ENCODE data around the gene PSMB7.

Gene PSMB7

DNA sequence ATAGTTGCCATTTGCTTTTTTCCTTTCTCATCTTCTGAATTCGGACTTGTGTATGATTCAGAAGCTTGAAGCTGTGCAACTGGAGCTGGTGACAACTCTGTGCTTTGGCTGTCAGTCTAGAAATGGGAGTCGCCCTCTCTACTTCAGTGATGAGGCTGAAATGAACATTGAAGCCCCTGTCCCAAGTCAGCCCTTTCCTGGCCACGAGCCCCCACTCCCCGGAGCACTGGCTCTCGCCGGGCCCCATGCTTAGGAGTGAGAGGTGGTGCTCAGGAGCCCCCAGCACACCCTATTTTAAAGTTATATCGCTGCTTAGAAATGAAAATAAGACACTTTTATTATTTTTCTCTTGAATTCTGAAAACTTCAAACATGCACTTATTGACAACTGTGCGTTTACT lies 66.0 kb downstream of the PSMB7 start:
- H3K36me3 Mint-ChIP-seq (ENCODE audit: low read depth): peaks cover 100% of the 10 kb centered on the region
- no peak overlapping the region for H3K4me3 Mint-ChIP-seq
- peaks cover 4% of the 10 kb centered on the region for H3K4me1 Mint-ChIP-seq (ENCODE audit: low read depth)
- no peak overlapping the region for H3K27ac Mint-ChIP-seq
- intact Hi-C loops (cut with micrococcal nuclease): no loop called here
- H3K9me3 Mint-ChIP-seq: no peaks in the 10 kb centered on the region
- no peaks in the 10 kb centered on the region for H3K27me3 Mint-ChIP-seq

DNA sequence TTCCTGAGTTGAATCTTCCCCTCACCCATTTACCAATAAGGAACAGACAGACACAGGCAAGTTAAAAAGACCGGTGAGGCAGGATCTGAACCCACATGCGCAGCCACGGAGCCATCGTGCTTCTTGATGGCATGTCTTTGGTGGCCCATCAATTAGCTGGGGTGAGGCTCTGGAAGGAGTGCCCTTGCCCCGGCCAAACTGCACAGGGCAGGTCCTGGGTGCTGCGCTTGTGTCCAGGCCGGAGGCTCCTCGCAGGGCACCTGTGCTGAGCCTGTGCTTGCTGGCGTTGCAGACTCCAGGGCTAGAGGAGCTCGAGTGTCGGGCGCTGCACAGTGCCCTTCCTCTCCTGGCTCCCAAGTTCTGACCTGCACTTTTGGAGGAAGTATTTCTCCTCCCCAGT lies 66.4 kb downstream of the PSMB7 start:
- H3K27me3 Mint-ChIP-seq: no peaks in the 10 kb centered on the region

DNA sequence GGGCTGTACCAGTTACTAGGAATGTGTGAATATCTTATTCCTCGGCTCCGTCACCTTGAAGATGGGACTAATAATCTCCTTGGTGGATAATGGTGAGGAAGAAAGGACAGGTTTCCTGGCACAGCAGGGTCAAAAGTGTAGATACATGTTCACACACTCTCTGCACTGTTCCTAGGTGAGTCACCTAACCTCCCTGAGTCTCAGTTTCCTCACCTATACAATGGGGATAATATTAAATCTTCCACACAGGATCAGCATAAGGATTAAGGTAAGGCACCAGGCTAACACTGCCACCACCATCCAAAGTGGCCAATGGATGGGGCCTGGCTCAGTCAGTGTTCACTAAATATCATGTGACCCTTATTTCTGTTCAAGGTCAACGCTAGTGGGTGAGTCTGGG lies 66.9 kb downstream of the PSMB7 start:
- intact Hi-C loops (cut with micrococcal nuclease): no loop called here
- Mint-ChIP-seq H3K4me3 (no peak overlapping the region), H3K4me1 (ENCODE audit: low read depth) (no peaks in the 10 kb centered on the region), H3K36me3 (ENCODE audit: low read depth) (peaks cover 100% of the 10 kb centered on the region), H3K9me3 (no peaks in the 10 kb centered on the region), H3K27me3 (no peaks in the 10 kb centered on the region), H3K27ac (no peak overlapping the region)

More for the DNA sequence above, 66.4 kb downstream of the PSMB7 start:
- Mint-ChIP-seq H3K27ac (no peak overlapping the region), H3K4me1 (ENCODE audit: low read depth) (no peaks in the 10 kb centered on the region), H3K36me3 (ENCODE audit: low read depth) (peaks cover 100% of the 10 kb centered on the region), H3K9me3 (no peaks in the 10 kb centered on the region), H3K4me3 (no peak overlapping the region)
- intact Hi-C loops (cut with micrococcal nuclease): no loop called here

DNA sequence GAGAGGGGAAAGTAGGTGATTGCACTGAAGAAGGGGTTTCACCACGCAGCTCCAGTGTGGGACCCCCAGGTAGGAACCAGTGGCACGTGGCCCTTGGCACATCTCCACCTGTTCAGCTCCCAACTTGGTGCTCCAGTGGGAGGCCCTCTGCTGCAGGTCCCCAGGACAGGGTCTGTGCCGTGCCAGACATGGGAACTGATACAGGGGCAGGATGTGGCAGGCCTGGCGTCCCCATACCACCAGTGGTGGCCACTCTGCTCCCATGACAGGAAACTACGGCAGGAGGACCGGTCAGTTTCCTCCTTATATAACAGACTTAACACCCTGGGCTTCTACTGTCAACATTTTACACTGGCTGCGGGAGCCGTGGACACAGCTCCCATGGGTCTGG lies 67.3 kb downstream of the PSMB7 start:
- no peak overlapping the region for H3K27ac Mint-ChIP-seq
- no peaks in the 10 kb centered on the region for H3K4me1 Mint-ChIP-seq (ENCODE audit: low read depth)
- H3K9me3 Mint-ChIP-seq: no peaks in the 10 kb centered on the region
- no peak overlapping the region for H3K4me3 Mint-ChIP-seq
- intact Hi-C loops (cut with micrococcal nuclease): no loop called here
- H3K27me3 Mint-ChIP-seq: no peaks in the 10 kb centered on the region
- peaks cover 100% of the 10 kb centered on the region for H3K36me3 Mint-ChIP-seq (ENCODE audit: low read depth)

DNA sequence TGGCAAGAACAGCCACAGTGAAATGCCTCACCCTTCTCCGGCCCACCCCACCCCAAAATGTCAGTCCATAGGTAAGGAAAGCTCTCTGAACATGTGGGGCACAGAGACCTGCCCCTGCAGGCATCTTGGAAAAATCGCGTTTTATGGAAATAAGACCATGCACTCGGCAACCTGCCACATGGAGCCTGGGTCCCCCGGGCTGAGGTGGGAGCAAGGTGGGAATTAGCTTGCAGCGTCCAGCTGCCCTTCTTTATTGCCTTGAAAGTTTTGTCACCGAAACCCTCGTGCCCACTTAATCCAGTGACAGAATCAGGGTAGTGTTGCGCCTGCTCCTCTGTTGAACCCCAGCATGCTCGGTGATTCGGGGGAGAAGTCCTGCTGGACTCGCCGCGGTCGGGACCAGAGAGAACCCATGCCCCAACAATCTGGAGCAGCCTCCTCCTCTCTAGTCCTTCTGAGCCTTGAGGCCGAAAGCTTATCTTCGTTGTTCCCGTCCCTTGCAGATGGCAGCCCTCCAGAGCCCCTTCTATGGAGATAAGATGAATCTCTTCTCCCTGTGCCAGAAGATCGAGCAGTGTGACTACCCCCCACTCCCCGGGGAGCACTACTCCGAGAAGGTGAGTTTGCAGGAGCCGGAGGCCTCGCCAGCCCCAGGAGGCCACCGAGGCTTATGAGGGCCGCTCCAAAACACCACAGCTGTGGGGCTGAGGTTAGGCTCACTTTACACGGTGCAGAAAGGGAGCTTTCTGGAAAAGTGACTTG lies 67.9 kb downstream of the PSMB7 start:
- intact Hi-C loops (cut with micrococcal nuclease): no loop called here
- H3K27me3 Mint-ChIP-seq: no peaks in the 10 kb centered on the region
- no peaks in the 10 kb centered on the region for H3K4me1 Mint-ChIP-seq (ENCODE audit: low read depth)
- no peak overlapping the region for H3K4me3 Mint-ChIP-seq
- H3K36me3 Mint-ChIP-seq (ENCODE audit: low read depth): peaks cover 100% of the 10 kb centered on the region
- no peaks in the 10 kb centered on the region for H3K9me3 Mint-ChIP-seq
- H3K27ac Mint-ChIP-seq: peak overlapping the region; percentile 8

DNA sequence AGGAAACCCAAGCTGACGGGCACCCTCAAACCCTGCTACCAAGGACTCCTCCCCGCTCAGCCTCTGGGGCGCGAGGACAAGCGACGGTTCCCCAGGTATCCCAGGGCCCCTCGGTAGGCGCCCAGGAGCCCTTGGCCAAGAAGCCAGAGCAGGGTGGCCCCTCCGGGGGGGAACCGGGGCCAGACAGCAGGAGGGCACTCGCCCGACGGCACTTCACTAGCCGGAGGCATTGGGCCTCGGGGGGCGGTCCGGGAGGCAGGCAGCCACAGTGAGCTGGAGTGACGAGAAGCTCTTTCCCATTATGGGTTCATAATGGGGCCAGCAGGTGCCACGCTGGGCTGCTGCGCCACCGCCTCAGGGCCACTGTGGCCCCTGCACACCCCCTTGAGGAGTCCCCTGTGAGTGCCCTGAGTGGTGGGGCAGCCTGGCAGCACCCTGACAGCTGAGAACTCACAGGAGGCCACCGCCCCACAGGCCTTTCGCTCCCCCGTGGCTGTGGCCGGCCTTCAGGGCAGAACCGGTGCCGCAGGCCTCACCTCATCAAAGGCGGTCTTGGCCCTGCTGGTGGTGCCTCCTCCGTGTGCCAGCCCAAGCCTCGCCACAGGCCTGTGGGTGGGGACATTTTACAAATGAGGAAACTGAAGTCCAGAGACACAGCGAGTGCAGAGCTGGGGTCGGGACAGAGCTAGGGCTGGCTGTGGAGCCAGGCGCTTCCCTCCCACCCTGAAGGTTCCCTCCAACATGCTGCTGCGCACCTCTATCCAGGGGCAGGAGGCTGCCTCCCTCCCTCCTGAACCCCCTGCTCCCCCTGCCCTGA lies 68.7 kb downstream of the PSMB7 start:
- H3K4me3 Mint-ChIP-seq: no peak overlapping the region
- peak overlapping the region; percentile 28 for H3K27ac Mint-ChIP-seq
- no peaks in the 10 kb centered on the region for H3K9me3 Mint-ChIP-seq
- intact Hi-C loops (cut with micrococcal nuclease): no loop called here
- peaks cover 100% of the 10 kb centered on the region for H3K36me3 Mint-ChIP-seq (ENCODE audit: low read depth)
- H3K27me3 Mint-ChIP-seq: no peaks in the 10 kb centered on the region
- H3K4me1 Mint-ChIP-seq (ENCODE audit: low read depth): peaks cover 4% of the 10 kb centered on the region

DNA sequence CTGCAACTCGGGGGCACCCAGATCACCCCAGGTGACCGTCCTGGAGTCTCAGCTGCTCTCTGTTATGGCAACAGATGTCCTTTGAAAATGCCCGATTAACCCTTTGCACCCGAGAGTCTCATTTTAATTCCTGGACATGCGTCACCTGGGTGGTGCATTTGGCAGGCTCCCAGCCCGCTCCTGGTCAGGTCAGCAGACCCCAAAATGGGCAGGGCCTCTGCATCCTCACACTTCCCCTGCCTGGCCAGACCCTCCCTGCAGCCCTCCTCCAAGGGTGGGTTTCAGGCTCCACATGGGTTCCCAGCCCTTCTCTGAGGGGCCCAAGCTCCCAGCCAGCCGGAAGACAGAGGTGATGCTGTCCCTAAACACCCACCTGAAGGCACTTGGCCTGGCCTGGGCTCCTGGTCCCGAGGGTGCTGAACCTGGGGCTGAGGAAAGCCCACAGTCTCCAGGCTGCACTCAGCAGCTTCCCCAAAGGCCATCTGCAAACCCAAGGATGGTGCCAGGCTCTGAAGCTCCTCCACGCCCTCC lies 69.4 kb downstream of the PSMB7 start:
- H3K4me1 Mint-ChIP-seq (ENCODE audit: low read depth): peaks cover 8% of the 10 kb centered on the region

DNA sequence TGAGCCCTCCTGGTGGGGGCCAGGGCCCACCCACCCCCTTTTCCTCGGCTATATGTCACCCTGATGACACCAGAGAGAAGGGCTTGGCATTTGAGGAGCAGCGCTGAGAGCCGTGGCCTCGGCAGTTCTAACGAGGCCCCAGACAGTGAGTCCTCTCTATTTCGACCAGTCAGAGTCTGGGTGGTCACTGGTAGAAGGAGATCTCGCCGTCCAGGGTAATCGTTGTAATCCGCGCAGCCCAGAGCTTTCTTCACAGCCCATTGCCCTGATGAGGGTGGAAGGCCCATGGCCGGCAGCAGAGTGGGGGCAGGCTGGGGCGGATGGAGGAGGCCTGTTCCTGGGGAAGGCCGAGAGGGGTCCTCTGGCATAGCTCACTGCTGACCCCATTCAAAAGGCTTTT lies 70.2 kb downstream of the PSMB7 start:
- H3K27ac Mint-ChIP-seq: peak overlapping the region; percentile 7
- intact Hi-C loops (cut with micrococcal nuclease): no loop called here
- H3K27me3 Mint-ChIP-seq: no peaks in the 10 kb centered on the region
- H3K9me3 Mint-ChIP-seq: no peaks in the 10 kb centered on the region
- H3K4me1 Mint-ChIP-seq (ENCODE audit: low read depth): peaks cover 8% of the 10 kb centered on the region
- H3K4me3 Mint-ChIP-seq: no peak overlapping the region
- peaks cover 100% of the 10 kb centered on the region for H3K36me3 Mint-ChIP-seq (ENCODE audit: low read depth)

More for the DNA sequence above, 69.4 kb downstream of the PSMB7 start:
- Mint-ChIP-seq H3K36me3 (ENCODE audit: low read depth) (peaks cover 100% of the 10 kb centered on the region), H3K27ac (peak overlapping the region; percentile 28), H3K4me3 (no peak overlapping the region), H3K27me3 (no peaks in the 10 kb centered on the region), H3K9me3 (no peaks in the 10 kb centered on the region)
- intact Hi-C loops (cut with micrococcal nuclease): no loop called here

DNA sequence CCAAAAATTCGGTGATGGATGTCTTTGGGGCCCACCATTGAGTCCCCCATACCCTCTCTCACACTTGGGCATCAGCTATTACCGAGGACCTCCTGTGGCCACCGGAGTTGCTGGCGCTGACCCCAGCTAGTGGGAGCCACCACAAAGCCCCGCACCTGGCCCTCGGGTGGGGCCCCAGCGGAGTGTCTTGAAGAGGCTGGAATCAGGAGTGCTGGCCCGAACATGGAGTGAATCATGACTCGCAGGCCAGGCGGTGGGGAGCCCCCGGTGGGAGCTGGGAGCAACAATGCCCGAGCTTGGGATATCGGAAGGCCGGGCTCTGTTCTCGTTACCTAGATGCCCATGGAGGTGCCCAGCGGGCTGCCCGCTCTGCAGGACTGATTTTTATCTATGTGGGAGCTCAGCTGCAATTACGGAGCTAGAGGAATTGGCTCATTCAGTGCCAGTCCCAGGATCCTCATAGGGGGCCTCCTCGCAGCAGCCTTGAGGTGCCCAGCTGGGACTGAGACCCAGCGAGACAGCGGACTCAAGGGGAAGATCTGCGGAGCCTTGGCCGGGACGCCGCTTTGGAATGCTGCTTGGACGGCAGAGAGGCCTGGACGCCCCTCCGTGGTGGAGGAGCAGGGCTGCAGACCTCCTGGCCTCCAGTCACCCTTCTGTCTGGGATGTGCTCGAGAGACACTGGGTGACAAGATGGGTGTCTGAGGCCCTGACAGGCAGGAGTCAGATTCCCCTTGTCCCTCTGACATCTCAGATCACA lies 70.8 kb downstream of the PSMB7 start:
- Mint-ChIP-seq H3K27ac (peak overlapping the region; percentile 7), H3K4me3 (no peak overlapping the region), H3K36me3 (ENCODE audit: low read depth) (peaks cover 100% of the 10 kb centered on the region), H3K4me1 (ENCODE audit: low read depth) (peaks cover 8% of the 10 kb centered on the region), H3K27me3 (no peaks in the 10 kb centered on the region), H3K9me3 (no peaks in the 10 kb centered on the region)
- intact Hi-C loops (cut with micrococcal nuclease): no loop called here

DNA sequence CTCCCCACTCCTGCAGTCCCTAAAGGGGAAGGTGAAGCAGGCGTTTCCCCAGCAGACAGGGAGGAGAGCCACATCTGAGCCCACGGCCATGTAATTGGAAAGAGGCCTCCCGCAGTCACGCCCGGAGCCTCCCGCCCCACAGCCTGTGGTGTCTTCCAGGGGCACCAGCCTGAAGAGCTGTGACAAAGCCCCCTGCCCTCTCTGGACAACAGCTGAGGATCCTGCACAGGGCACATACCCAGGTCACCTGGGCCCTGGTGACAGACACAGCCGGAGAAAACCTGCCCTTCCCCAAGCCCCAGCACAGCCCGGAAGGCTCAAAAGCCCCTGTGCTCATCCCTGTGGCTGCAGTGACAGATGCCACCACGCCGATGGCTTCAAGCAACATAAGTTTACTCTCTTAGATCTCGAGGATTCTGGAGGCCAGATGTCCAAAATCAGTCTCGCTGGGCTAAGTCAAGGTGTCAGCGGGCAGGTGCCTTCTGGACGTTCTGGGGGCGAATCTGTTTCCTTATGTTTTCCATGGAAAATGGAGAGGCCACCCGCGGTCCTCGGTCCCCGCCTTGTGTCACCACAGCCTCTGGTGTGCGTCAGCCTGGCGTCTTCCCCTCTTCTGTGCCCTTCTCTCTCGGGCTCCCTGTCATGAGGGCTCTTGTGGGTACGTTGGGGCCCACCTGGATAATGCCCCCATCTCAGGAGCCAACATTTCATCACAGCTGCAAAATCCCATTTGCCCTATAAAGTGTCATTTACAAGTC lies 71.5 kb downstream of the PSMB7 start:
- Mint-ChIP-seq H3K27ac (no peak overlapping the region), H3K9me3 (no peaks in the 10 kb centered on the region), H3K4me3 (no peak overlapping the region), H3K36me3 (ENCODE audit: low read depth) (peaks cover 100% of the 10 kb centered on the region), H3K27me3 (no peaks in the 10 kb centered on the region), H3K4me1 (ENCODE audit: low read depth) (peaks cover 8% of the 10 kb centered on the region)
- intact Hi-C loops (cut with micrococcal nuclease): no loop called here

DNA sequence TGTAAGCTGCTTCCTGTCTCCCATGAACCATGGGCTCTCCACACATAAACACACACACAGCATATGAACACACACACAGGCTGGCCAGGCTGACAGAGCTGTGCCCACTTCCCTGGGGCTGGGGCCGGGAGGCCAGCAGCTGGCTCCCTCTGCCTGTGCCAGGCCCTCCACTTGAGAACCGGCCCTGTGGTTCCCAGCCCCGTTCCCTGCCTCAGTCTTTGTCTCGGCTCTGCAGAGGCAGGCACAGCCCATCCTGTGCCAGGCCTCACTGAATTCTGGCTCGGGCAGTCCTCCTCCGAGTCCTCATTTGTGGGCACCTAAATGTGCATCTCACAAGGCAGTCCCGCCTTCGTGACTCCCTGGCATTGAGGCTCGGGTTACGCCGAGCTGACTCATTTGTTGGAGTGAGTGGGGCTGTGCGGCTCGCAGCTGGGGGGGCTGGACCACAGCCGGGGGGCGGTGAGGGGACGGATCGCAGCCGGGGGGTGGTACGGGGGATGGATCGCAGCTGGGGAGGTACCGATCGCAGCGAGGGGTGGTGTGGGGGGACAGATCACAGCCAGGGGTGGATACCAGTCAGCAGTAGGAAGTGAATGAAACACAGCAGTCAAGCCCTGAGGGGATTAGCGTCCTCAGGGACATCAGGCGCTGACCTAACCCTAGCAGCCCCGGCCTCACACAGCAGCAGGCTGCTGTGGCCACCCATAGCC lies 72.3 kb downstream of the PSMB7 start:
- Mint-ChIP-seq H3K4me3 (no peak overlapping the region), H3K27me3 (no peaks in the 10 kb centered on the region), H3K36me3 (ENCODE audit: low read depth) (peaks cover 100% of the 10 kb centered on the region), H3K9me3 (no peaks in the 10 kb centered on the region), H3K4me1 (ENCODE audit: low read depth) (peaks cover 8% of the 10 kb centered on the region), H3K27ac (peak overlapping the region; percentile 33)
- intact Hi-C loops (cut with micrococcal nuclease): no loop called here

DNA sequence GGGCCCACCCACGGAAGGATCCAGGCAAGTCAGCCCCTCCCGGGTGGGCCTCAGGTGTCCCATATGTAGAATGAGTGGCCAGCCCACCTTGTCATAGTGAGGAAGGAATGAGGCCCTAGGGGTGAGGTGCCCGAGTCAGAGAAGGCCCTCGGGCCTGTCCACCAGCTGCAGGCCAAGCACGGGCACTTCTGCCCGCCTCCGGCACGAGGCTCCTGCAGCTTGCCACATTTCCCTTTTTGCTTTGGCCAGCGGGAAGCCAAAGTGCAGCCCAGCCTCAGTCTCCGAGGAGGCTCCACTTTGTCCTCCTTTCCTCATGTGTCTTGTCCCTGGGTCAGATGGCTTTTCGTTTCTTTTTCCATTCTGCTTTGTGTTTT lies 72.9 kb downstream of the PSMB7 start:
- no peak overlapping the region for H3K4me3 Mint-ChIP-seq
- peak overlapping the region; percentile 33 for H3K27ac Mint-ChIP-seq
- H3K27me3 Mint-ChIP-seq: no peaks in the 10 kb centered on the region
- H3K4me1 Mint-ChIP-seq (ENCODE audit: low read depth): peaks cover 8% of the 10 kb centered on the region
- intact Hi-C loops (cut with micrococcal nuclease): no loop called here
- peaks cover 100% of the 10 kb centered on the region for H3K36me3 Mint-ChIP-seq (ENCODE audit: low read depth)
- no peaks in the 10 kb centered on the region for H3K9me3 Mint-ChIP-seq
